A673 (cell line): ENCODE data around the gene TAOK3. TPM values are rescaled to one million over a fixed set of nuclear protein-coding genes. Genes with fewer than 3 reads are reported as not detected.

Experiments
- BruUV-seq: library from RNA; stranded (reverse); fragments of 400-500 nt; replicated peaks from 2 replicates; lab custom pipeline; 2021; lab: Mats Ljungman, UMichigan
- CTCF ChIA-PET: fragments of 300-600 bp; sonication (Branson Sonifier 250); formaldehyde crosslinking; loops from one replicate; lab custom pipeline; 2022; ENCODE audit warnings: antibody characterized with exemption; lab: Charles Lee
- POLR2A ChIA-PET: fragments of 300-600 bp; sonication (Branson Sonifier 250); formaldehyde crosslinking; loops from one replicate; lab custom pipeline; 2022; ENCODE audit warnings: antibody characterized with exemption; ENCODE audit not compliant: low non-redundant PET; lab: Charles Lee
- DNase-seq: peaks from one replicate; pipeline ENCODE4 v3.0.0-alpha.2; 2015; ENCODE audit warnings: low spot score
- H3K27ac ChIP-seq: fragments of 200-600 bp; sonication (generic); 2 replicates; pipeline ENCODE4 v1.5.1; 2016; ENCODE audit warnings: mixed run types, low read depth, mild to moderate bottlenecking, mixed read lengths, antibody characterized with exemption, low read length; ENCODE audit not compliant: poor library complexity, severe bottlenecking
- H3K27me3 ChIP-seq: fragments of 200-600 bp; sonication (generic); replicated peaks from 2 replicates; pipeline ENCODE4 v1.6.1; 2017; ENCODE audit warnings: mixed run types, low read depth, mild to moderate bottlenecking, mixed read lengths, antibody characterized with exemption, low read length; ENCODE audit not compliant: insufficient read depth, poor library complexity
- H3K36me3 ChIP-seq: fragments of 200-600 bp; sonication (generic); 2 replicates; pipeline ENCODE4 v1.6.1; 2016; ENCODE audit warnings: mixed run types, mild to moderate bottlenecking, mixed read lengths, antibody characterized with exemption, low read length; ENCODE audit not compliant: insufficient read depth, poor library complexity, severe bottlenecking
- H3K4me1 ChIP-seq: fragments of 200-600 bp; sonication (generic); 2 replicates; pipeline ENCODE4 v1.6.1; 2017; ENCODE audit warnings: mixed run types, mild to moderate bottlenecking, mixed read lengths, antibody characterized with exemption, low read length; ENCODE audit not compliant: insufficient read depth, poor library complexity, severe bottlenecking
- H3K4me3 ChIP-seq: fragments of 200-600 bp; sonication (generic); 2 replicates; pipeline ENCODE4 v1.5.1; 2016; ENCODE audit warnings: low read depth, mixed run types, mild to moderate bottlenecking, mixed read lengths, low read length; ENCODE audit not compliant: poor library complexity, severe bottlenecking
- H3K9me3 ChIP-seq: fragments of 200-600 bp; sonication (generic); 2 replicates; pipeline ENCODE4 v1.6.1; 2016; ENCODE audit warnings: mixed run types, low read depth, mild to moderate bottlenecking, mixed read lengths, antibody characterized with exemption, low read length; ENCODE audit not compliant: poor library complexity, severe bottlenecking
- CTCF ChIP-seq: fragments of 300-800, 200-600 bp; sonication (generic); conservative IDR thresholded peaks from 2 replicates; pipeline ENCODE4 v1.5.1; 2017; ENCODE audit warnings: low read depth, mild to moderate bottlenecking, antibody characterized with exemption, low read length, moderate library complexity, mixed read lengths
- EZH2 ChIP-seq: fragments of 200-600 bp; sonication (generic); IDR thresholded peaks from 2 replicates; pipeline ENCODE4 v1.6.1; 2017; ENCODE audit warnings: borderline replicate concordance, low read depth, mild to moderate bottlenecking, mixed read lengths, antibody characterized with exemption, low read length; ENCODE audit not compliant: poor library complexity, severe bottlenecking
- intact Hi-C: fragments of 100-400 bp; cut with micrococcal nuclease; formaldehyde crosslinking; loops from one replicate; pipeline ENCODE4 v1.10.0; 2022; ENCODE audit not compliant: unreplicated experiment
- total RNA-seq: library from RNA; stranded (reverse); gene quantifications from 2 replicates; pipeline ENCODE4 v1.2.3, GENCODE V29; 2021

The TAOK3 gene
- total RNA-seq, 1 experiment from 2014 or later = 48.9 TPM

- peak; percentile 86 for DNase-seq
- ChIA-PET POLR2A (interaction anchor here (0.5 kb wide), 1 partner anchor 86 kb away, joined by 3 read pairs; no protein-coding TSS in a partner anchor), CTCF (no interaction called here)
- H3K27me3 ChIP-seq = no peaks in the 10 kb centered on the region
- peak overlapping the region; percentile 84 for H3K27ac ChIP-seq
- peak overlapping the region; percentile 30 for H3K4me3 ChIP-seq
- TSS peak; percentile 32 for BruUV-seq
- peaks cover 58% of the 10 kb centered on the region for H3K4me1 ChIP-seq
- H3K9me3 ChIP-seq = no peaks in the 10 kb centered on the region
- no peak for TF ChIP-seq CTCF
- H3K36me3 ChIP-seq = no peaks in the 10 kb centered on the region
- intact Hi-C loops = no loop called here
Measured at GRCh38 chr12:118307069-118307954, 65.4 kb downstream of the TAOK3 start.

GRCh38 chr12:118304093-118304492, 68.6 kb downstream of the TAOK3 start:
- ChIA-PET POLR2A (no interaction called here), CTCF (no interaction called here)
- no peak for DNase-seq
- no peaks in the 10 kb centered on the region for H3K36me3 ChIP-seq
- TF ChIP-seq CTCF (no peak), EZH2 (no peak)
- peaks cover 49% of the 10 kb centered on the region for H3K4me1 ChIP-seq
- BruUV-seq = no TSS peak
- no peaks in the 10 kb centered on the region for H3K27me3 ChIP-seq
- no peaks in the 10 kb centered on the region for H3K9me3 ChIP-seq
- no peak overlapping the region for H3K4me3 ChIP-seq
- H3K27ac ChIP-seq = peak overlapping the region; percentile 58
- intact Hi-C loops = no loop called here

- no peak for TF ChIP-seq CTCF
- no peak for TF ChIP-seq EZH2
- Histone ChIP-seq H3K4me3 (no peak overlapping the region), H3K4me1 (peaks cover 31% of the 10 kb centered on the region), H3K27me3 (no peaks in the 10 kb centered on the region), H3K9me3 (no peaks in the 10 kb centered on the region), H3K36me3 (no peaks in the 10 kb centered on the region), H3K27ac (no peak overlapping the region)
- intact Hi-C loops = no loop called here
- ChIA-PET POLR2A (no interaction called here), CTCF (no interaction called here)
- no peak for DNase-seq
- BruUV-seq = no TSS peak
Measured at GRCh38 chr12:118302053-118302452, 70.7 kb downstream of the TAOK3 start.
